HG02973 (cell line): ENCODE results near the gene KLK13.

Experiments
- ATAC-seq: cut with Tn5 transposase; IDR thresholded peaks from one replicate; pipeline ENCODE4 v1.9.1; 2021; ENCODE audit warnings: moderate library complexity; ENCODE audit not compliant: unreplicated experiment

KLK13 gene

DNA sequence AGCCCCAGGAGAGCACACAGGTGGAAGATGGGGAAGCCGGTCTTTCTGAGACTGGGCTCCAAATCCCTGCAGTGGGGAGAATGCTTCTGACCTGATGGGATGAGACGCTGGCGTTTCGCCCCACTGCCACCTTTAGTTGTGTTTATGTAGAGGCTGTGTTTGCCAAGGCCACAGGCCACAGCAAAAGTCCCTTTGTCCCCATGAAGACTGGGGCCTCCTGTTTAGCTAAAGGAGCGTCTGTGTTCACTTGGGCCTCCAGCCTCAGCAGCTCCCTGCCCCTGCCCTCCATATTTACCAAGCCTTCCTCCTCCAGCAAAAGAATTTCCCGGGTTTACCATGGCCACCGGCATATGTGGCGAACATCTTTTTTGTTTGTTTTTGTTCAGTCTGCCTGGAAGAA lies 28.2 kb upstream of the KLK13 start:
- ATAC-seq: no peak

DNA sequence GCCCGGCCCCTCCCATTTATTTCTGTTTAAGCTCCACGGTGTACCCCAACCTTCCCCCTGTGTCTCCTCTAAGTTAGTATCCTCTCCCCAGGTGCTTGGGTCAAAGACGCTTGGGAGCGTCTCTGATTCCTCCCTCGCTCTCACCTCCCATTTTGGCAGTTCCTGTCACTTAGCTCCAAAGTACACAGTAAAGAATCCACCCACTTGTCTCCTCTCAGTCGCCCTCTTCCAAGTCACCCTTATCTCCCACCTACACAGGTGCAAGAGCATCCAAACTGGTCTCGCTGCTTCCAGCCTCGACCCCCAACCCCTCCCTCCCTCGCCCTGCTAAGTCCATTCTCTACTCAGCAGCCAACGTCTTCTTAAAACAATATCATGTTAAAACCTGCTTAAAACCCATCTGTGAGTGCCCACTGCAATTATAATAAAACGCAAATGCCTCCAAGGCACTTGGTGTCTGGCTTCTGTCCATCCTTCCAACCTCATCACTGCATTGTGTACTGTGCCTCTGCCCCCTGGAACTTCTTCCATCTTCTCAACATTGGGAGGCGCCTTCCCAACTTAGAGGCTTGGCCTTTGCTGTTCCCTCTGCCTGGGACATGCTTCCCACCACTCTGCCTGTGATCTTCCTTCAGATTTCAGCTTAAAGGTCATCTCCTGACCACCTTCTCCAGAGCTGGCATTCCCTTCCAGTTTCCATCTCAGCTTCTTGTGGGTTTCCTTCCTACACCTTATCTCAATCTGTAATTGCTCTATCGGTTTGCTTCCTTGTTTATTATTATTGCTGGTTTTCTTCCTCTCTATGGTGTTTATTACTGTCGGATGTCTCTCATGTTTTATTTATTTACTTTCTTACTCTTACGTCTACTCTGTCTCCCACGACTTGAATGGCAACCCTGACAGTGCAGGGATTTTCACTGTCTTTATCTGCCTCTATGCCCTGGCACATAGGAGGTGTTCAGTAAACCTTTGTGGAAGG lies 27.3 kb upstream of the KLK13 start:
- no peak for ATAC-seq

DNA sequence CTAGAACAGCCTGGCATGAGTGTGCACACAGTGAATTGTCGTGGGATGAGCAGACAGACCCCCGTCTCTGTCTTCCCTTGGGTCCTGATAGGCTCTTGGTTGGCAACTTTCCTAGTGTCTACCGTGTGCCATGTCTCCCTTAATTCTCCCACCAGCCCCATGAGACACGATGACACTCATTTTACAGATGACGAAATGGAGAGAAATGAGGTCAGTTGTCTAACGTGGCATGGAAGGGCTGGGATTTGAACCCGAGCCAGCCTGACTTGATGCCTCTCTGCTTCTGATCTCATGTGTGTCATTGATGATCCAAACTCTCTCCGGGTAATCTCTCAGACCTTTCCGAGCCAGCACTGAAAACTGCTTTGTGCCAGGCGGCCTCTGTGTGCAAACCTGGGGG lies 26.2 kb upstream of the KLK13 start:
- no peak for ATAC-seq

DNA sequence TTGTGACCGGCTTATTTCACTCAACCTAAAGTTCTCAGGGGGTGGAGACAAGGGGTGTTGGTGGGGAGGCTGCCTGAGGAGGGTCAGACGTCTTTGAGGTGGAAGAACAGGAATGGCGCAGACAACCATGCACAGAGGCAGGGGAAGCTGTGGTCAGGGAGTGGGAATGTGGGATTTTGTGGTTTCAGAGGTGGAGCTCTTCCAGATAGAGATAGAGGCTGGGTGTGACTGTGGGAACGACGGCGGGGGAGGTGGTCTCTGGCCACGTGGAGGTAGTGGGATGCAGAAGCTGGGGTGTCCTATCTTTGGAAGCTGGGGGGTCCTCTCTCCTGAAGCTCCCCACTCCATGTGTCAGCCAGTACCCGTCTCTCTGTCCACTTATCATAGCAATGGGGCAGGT lies 25.6 kb upstream of the KLK13 start:
- no peak for ATAC-seq

DNA sequence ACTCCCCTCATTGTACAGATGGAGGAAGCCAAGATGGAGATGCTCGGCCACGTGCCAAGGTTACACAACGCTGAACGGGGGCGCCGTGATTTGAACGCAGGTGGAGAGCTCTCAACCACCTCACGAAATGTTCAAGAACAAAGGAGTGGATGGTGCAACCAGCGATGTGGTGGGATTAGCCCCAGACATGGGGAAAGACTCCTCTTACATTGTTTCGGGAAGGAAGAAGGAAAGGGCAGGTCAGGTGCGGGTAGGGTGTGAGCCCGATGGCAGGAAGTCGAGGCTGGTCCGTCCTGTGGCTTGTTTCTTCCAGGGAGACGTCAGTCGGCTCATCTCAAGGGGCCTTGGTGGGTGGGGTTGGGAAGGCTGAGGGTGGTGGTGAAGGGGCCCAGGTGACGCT lies 24.9 kb upstream of the KLK13 start:
- ATAC-seq: no peak

DNA sequence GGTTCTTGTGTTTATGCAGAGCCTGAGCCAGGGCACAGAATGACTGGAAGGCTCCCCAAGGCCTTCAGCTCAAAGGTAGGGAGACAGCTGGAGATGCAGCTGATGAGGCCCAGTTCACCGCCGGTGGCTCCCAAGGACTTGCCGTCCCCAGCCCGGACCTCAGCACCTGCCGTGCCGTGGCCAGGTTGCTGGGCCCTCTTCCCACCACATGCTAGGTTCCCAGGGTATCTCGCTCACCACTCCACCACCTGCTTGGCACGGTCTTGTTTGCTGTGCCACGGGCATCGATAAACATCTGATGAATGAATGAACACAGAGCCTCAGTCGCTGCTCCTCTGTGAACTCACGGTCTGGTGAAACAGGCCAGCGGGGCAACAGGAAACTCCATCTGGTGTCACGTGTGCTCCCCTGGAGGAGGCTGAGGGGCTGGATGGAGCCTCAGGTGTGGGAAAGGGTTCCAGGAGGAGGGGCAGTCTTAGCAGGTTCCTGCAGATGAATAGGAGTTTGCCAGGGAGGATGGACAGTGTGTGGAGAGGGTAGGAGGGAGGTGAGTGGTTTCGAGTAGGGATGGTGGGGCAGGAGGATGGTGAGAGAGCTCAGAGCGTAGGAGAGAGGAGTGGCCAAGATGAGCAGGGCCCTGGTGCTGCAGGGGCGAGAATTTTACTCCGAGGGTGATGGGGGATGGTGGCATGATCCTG lies 21.4 kb upstream of the KLK13 start:
- ATAC-seq: no peak

DNA sequence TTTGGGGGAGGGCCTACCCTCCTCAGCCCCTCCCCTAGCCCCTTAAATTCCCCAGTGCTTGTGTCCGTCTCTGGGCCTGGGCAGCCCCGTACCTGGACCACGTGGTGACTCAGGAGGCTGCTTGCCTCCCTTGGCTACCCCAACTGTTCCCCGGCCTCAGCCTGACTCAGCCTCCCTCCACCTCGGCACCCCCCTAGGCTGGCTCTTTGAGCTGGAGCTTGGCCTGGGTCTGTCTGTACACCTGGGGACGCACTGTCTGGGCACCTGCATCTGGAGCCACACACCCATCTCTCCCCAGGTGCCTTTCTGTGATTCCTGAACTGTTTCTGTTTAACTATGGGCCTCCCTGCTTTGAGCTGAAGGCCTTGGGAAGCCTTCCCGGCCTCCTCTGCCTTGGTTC lies 19.6 kb upstream of the KLK13 start:
- ATAC-seq: no peak

DNA sequence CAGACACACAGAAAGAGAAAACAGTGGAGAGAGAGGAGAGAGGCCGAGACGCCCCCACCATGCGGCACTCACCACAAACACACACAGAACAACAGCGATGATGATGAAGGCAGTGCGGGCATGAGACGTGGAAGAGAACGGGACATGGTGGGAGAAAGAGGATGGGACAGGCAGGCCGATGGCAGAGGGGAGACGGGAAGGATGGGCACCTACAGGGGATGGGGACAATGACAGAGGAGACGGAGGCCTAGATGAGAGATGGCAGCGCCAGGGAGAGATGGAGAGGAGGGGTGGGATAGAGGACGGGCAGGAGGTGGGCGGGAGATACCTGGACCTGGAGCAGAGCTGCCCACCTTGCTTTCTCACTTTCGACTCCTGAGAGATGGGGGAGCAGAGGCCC lies 18.9 kb upstream of the KLK13 start:
- ATAC-seq: no peak

DNA sequence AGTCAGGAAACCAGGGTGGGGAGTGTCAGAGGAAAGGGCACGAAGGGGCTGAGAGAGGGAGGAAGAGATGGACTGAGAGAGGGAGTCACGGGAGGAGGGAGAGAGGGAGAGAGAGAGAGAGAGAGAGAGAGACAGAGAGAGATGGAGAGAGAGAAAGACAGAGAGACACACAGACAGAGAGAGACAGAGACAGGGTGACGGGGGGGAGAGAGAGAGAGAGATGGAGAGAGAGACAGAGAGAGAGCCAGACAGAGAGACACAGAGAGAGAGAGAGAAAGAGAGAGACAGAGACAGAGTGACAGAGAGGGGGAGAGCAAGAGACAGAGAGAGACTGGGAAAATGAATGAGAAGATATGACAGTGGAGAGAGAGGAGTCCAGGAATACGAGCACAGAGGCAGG lies 18.3 kb upstream of the KLK13 start:
- ATAC-seq: no peak

DNA sequence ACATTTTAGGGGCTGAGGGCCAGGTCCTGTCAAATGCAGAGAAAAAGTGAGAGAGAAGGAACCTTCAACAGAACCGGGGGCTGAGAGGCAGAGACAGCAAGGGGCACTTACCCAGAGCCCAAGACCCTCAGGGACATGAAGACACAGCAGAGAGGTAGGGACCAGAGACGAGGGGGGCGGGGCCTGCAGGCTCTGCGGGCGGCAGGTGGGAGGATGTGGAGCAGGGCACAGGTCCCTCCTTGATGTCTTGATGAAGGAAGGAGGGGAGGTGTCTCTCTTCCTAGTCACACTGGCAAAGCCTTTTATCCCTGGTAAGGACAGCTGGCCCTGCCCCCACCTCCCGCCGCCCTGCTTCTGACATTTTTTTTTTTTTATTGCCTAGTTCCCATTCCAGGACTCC lies 17.7 kb upstream of the KLK13 start, which contains the start of gene KLK14:
TSS of gene KLK14 (minus strand) at position 277 of the 400 bp plus-strand sequence. CDS start at position 4, 273 bp downstream.
- no peak for ATAC-seq

DNA sequence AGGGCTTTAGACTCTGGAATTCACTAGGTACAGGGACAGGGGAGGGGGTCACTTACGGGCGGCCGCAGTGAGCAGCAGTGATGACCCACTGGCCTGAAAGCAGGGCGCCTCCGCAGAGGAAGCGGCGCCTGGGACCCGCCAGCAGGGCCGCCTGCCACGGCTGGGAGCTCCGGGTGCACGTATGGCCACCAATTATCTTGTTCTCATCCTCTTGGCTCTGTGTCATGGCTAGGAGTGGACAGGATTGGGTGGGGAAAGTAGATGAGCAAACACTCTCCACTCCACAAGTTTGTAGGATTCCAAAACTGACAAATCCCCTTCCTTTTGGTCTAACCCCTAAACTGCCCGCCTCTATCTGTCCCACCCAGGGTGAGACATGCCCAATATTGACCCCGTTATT lies 16.6 kb upstream of the KLK13 start:
- ATAC-seq: no peak

DNA sequence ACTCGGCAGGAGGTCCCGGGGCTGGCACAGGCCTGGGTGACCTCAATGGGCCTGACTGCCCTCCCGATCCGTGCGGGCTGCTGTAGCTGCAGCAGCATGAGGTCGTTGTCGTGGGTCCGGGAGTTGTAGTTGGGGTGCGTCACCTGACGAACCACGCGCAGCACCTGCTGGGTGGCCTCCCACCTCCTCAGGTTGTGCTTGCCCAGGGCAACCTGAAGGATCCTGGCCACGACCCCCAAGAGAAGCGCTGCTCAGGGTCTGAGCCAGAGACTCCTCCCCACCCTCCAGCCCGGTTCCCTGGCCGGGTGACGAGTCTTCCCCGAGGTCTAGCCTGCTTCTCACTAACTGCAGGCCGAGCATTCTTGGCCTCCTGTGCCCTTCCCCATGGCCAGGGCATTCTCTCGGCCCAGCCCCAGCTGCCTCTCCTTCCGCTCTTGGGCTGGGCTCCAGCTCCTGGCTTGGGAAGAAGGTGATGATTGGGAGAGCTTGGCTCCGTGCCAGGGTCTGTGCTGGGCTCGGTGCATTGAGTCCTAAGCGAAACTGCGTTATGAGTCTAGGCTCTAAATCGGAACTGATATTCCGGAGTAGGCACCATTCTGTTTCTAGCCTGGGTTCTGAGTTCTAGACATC lies 14.7 kb upstream of the KLK13 start:
- no peak for ATAC-seq

DNA sequence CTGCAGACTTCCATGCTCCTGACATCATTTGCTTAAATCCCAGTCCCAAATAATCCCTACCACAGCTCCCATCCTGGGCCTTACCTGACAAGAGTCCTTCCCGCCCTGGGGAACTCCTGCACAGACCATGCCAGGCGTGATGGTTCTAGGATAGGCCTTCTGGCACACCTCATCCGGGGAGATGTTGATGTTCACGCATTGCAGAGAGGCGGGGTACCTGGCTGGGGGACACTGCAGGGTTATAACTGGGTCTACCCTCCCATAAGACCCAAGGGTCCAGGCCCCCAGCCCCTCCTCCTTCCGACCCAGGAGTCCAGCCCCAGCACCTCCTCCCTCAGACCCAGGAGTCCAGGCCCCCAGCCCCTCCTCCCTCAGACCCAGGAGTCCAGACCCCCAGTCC lies 13.8 kb upstream of the KLK13 start:
- ATAC-seq: no peak

DNA sequence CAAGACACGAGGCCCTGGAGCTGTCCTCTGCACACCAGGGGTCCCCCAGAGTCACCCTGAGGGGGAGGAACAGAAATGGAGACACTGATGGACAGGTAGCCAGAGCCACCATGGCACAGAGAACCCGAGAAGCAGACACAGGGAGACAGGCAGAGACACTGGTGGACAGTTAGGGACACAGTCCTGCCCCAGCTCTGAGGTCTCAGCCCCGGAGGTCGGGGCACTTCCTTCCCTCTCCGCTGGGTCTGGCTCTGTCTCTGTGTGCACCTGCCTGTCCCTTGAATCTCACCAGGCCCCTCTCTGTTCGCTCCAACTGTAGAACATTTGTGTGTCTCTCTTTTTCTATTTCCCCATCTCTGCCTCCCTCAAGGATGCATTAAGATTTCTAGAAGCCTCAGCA lies 13.2 kb upstream of the KLK13 start:
- no peak for ATAC-seq

DNA sequence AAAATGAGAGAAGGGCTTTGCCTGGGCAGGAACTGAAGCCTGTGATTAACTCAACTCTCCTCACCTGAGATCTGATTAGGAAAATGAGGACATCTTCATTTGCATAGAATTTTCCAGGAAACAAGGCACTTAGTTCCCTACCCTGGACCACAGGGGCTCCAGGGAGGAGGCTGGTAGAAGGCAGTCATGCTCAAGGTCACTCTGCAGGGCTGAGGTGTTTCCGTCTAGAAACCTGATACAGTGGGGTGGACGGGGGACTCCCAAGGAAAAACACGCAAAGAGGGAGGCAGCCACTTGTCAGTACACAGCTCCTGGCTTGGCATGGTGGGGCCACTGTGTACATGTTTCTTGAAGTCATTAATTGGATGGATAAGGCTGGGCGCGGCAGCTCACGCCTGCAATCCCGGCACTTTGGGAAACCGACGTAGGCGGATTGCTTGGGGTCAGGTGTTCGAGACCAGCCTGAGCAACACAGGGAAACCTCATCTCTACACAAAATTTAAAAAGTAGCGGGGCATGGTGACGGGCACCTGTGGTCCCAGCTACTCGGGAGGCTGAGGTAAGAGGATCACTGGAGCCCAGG lies 11.8 kb upstream of the KLK13 start:
- ATAC-seq: no peak

DNA sequence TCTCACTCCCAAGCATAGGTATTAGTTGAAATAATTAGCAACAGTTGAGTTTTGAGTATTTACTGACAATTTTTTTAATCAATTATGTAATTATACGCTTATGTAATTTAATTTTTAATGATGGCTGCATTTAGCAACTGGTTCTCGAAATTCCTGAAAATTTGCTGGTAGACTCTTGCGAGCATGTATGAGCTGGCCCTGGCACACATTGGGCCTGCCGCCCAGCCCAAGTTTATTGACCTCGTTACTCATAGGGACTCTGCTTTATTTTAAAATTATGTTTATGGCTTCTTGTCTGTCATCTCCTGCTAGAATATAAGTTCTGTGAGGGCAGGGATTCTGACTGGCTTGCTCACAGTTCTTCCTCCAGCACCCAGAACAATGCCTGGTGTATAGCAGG lies 11.1 kb upstream of the KLK13 start:
- ATAC-seq: no peak

DNA sequence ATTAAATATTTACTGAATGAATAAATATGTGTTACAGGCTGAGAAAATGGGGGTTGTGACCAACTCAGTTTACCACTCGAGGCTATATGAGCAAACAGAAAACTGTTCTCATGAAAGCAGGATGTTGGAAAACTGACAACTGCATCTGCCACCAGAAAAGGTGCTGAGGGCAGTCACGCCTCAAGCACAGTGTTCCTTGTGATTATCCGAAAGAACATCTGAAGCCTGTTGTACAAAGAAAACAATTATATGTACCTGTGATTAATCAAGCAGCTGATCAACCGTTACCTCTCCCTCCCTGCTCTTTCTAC lies 6.2 kb upstream of the KLK13 start:
- no peak for ATAC-seq

DNA sequence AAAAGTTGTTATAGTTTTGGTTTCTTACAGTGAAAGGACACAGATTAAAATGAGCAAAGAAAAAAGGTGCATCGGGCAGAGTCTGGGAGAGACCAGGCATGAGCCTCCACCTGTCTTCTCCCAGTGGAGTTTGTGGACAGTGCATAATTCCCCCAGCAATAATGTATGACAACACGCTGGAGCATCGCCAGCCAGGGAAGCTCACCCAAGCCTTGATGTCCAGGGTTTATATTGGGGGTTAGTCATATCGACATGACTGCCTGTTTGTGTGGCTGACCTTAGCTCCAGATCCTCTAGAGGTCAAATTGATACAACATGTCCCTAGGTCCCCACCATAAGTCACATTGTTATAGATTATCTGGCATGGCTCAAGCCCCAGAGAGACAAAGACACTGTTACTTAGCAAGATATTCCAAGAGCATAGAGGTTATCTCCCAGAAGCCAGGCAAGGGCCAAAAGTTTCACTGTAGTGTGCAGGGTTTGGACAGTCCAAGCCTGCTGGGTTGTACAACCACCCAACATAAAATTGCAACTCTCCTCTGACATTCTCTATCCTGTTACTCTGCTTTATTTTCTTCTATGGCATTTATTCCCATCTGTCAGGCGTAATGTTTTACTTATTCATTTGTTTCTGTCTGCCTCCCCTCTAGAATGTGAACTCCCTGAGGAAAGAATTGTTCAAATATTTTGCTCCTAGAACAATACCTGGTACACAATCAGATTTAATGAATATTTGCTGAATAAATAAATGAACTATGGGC lies 5.6 kb upstream of the KLK13 start:
- ATAC-seq: no peak

DNA sequence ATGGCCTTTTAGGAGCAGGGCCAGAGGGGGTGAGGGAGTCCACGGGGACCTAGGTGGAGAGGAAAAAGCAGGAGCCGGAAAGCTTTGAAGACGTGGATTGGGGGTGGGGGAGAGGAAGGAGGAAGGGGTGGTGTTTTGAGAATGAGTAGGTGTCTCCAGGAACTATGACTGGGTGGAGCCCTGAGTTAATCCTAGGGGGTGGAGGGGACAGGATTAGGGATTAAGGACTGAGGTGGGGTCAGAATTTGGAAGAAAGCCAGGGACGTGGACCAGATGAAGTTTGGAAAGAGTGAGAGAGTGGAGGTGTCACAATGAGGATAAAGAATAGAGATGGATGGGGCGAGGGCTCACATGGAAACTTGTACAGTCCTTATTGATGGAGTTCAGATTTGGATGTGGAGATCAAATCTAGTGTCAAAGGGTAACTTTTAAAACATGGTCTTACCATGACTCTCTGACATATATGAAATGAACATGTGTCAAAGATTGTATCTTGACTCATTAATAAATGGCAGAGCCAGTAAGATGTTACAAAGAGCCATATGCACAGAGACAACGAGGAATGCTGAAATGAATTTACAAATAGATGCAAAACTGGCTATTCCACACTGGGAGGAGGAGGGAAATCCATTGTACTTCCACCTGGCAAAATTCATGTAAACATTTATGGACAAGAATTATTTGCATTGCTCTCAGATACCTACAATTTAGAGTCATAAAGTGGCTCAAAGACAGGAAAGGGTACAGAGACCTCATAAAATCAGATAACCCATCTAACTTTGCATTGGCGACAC lies 1.7 kb upstream of the KLK13 start:
- no peak for ATAC-seq
